CD14-positive monocyte (primary cell): ENCODE data around the gene SHROOM2. TPM values are rescaled to one million over a fixed set of nuclear protein-coding genes. Genes with fewer than 3 reads are reported as not detected.

ENCODE experiments used
- DNase-seq, 3 donors: peaks; one replicate each; pipeline ENCODE4 v3.0.0-alpha.2; 2011 to 2022
- H2AFZ ChIP-seq: 2 replicates; pipeline ENCODE4 v1.6.0; 2012; ENCODE audit warnings: mild to moderate bottlenecking, low read depth, low read length, inconsistent platforms; ENCODE audit not compliant: insufficient read depth, poor library complexity, severe bottlenecking
- H3K27ac ChIP-seq, 2 donors: 1 replicate in 1 of 2; 2 replicates in 1 of 2; pipeline ENCODE4 v1.5.1; 2012 to 2013; ENCODE audit warnings: low read length in 2 of 2, control low read depth in 1 of 2, inconsistent platforms in 1 of 2, low read depth in 1 of 2, mild to moderate bottlenecking in 1 of 2
- H3K27me3 ChIP-seq, 2 donors: one replicate each; pipeline versions ENCODE4 v1.6.0 to v1.6.1; 2011 to 2013; ENCODE audit warnings: low read length in 2 of 2; ENCODE audit not compliant: control insufficient read depth in 2 of 2, insufficient read depth in 2 of 2
- H3K36me3 ChIP-seq, 2 donors: replicated peaks in 1 of 2; 1 replicate in 1 of 2; 2 replicates in 1 of 2; pipeline versions ENCODE4 v1.5.1 to v1.6.1; 2012 to 2013; ENCODE audit warnings: low read length in 2 of 2, control low read depth in 1 of 2, inconsistent platforms in 1 of 2, mild to moderate bottlenecking in 1 of 2; ENCODE audit not compliant: insufficient read depth in 2 of 2, control insufficient read depth in 1 of 2
- H3K4me1 ChIP-seq, 2 donors: 1 replicate in 1 of 2; 2 replicates in 1 of 2; pipeline versions ENCODE4 v1.5.1 to v1.6.1; 2012 to 2013; ENCODE audit warnings: low read length in 2 of 2, control low read depth in 1 of 2, inconsistent platforms in 1 of 2, mild to moderate bottlenecking in 1 of 2, moderate library complexity in 1 of 2; ENCODE audit not compliant: insufficient read depth in 2 of 2, control insufficient read depth in 1 of 2
- H3K4me2 ChIP-seq: replicated peaks from 2 replicates; pipeline ENCODE3; 2012; ENCODE audit warnings: low read length, moderate library complexity, mild to moderate bottlenecking; ENCODE audit not compliant: poor library complexity, severe bottlenecking; ENCODE audit errors: extremely low read depth
- H3K4me3 ChIP-seq, 3 experiments: fragments of 200-600 bp in 1 of 3; sonication (generic) in 1 of 3; replicated peaks in 1 of 3; 1 replicate in 2 of 3; 2 replicates in 1 of 3; pipeline ENCODE4 v1.5.1; 2011 to 2013; ENCODE audit warnings: low read length in 3 of 3, mild to moderate bottlenecking in 3 of 3, control low read depth in 2 of 3, low read depth in 2 of 3, inconsistent platforms in 1 of 3, moderate library complexity in 1 of 3
- H3K79me2 ChIP-seq: 2 replicates; pipeline ENCODE4 v1.6.0; 2012; ENCODE audit warnings: mild to moderate bottlenecking, control low read depth, inconsistent platforms, low read length, moderate library complexity; ENCODE audit not compliant: insufficient read depth
- H3K9ac ChIP-seq: 2 replicates; pipeline ENCODE4 v1.6.0; 2017; ENCODE audit warnings: low read length, mild to moderate bottlenecking; ENCODE audit not compliant: insufficient read depth, poor library complexity, severe bottlenecking
- H3K9me3 ChIP-seq, 2 donors: replicated peaks in 1 of 2; 1 replicate in 1 of 2; 2 replicates in 1 of 2; pipeline versions ENCODE4 v1.5.1 to v1.6.1; 2012 to 2013; ENCODE audit warnings: low read length in 2 of 2, control low read depth in 1 of 2; ENCODE audit not compliant: control insufficient read depth in 1 of 2, insufficient read depth in 1 of 2
- H4K20me1 ChIP-seq: 2 replicates; pipeline ENCODE4 v1.6.0; 2012; ENCODE audit warnings: mild to moderate bottlenecking, low read length, control low read depth, moderate library complexity; ENCODE audit not compliant: insufficient read depth
- H3K27ac Mint-ChIP-seq, 7 donors: one replicate each; pipeline ENCODE4 v1.8.0; 2020; ENCODE audit warnings: mild to moderate bottlenecking in 7 of 7, mixed read lengths in 7 of 7, moderate library complexity in 6 of 7, inconsistent platforms in 2 of 7
- H3K27me3 Mint-ChIP-seq, 3 donors: one replicate each; pipeline ENCODE4 v1.8.0; 2021 to 2022; ENCODE audit warnings: low read depth in 3 of 3, mild to moderate bottlenecking in 3 of 3, mixed read lengths in 3 of 3, moderate library complexity in 3 of 3, inconsistent platforms in 1 of 3
- H3K36me3 Mint-ChIP-seq, 2 donors: one replicate each; pipeline ENCODE4 v1.8.0; 2020; ENCODE audit warnings: mixed read lengths in 2 of 2, inconsistent platforms in 1 of 2, mild to moderate bottlenecking in 1 of 2
- H3K4me1 Mint-ChIP-seq: one replicate; pipeline ENCODE4 v1.8.0; 2020; ENCODE audit warnings: mild to moderate bottlenecking, mixed read lengths
- H3K4me3 Mint-ChIP-seq, 2 donors: one replicate each; pipeline ENCODE4 v1.8.0; 2020; ENCODE audit warnings: mild to moderate bottlenecking in 2 of 2, mixed read lengths in 2 of 2, moderate library complexity in 1 of 2
- H3K9me3 Mint-ChIP-seq, 7 donors: one replicate each; pipeline ENCODE4 v1.8.0; 2020 to 2022; ENCODE audit warnings: mixed read lengths in 7 of 7, mild to moderate bottlenecking in 6 of 7, moderate library complexity in 6 of 7, inconsistent platforms in 2 of 7
- WGBS: methylation state at CpG from one replicate; pipeline ENCODE4 v1.1.5; 2013; ENCODE audit warnings: missing lambda C conversion rate; ENCODE audit not compliant: insufficient coverage; 5-methylcytosine and 5-hydroxymethylcytosine counted together
- intact Hi-C, 2 donors: fragments of 100-400 bp; cut with micrococcal nuclease; formaldehyde crosslinking; loops; one replicate each; pipeline versions ENCODE4 v1.15.0 to v1.15.1; 2023
- polyA plus RNA-seq, 3 donors: library from polyadenylated mRNA; depleted of rRNA in 1 of 3; unstranded in 2 of 3; stranded (reverse) in 1 of 3; fragments of 300-500 nt in 2 of 3; fragments of >200 nt in 1 of 3; fragmentation: Illumina TruSeq in 2 of 3; gene quantifications; 1 replicate in 2 of 3; 2 replicates in 1 of 3; pipeline ENCODE4 v1.2.3, GENCODE V29; 2012 to 2021
- TF ChIP-seq, protein P1 (sequence below): fragments of 200-600 bp; IDR thresholded peaks from one replicate; pipeline ENCODE4 v1.8.0; 2022; ENCODE audit warnings: antibody characterized with exemption, mild to moderate bottlenecking

Gene SHROOM2
- polyA plus RNA-seq, 3 donors, result not detected

DNA sequence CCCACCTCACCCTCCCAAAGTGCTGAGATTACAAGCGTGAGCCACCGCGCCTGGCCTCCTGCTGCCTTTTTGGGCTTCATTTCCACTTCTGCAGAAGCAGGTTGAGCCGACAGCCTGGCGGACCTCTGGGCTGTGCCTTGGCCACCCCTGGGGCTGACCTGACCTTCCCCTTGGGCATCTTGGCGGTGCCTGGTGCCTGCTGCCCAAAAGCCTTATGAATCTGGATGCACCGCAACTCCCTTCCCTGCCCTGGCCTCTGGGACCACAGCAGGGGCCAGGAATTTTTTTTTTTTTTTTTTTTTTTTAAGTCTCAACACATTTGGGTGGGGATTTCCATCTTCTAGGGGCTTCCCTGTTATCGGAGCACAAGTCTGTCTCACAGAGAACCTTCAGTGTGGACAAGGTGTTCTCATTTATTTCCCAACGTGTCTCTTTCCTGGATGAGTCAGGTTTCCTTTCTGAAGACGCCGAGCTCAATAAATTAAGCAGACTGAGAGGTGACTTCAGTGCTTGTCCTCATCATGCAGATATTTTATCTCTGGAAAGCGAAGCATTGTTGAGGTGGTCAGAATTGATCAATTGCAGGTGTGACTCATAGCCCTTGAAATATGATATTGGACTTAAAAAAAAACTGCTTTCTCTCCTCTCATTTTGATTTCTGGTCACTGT, 79.7 kb downstream of the SHROOM2 start:
- Histone ChIP-seq H3K9me3 (no peaks in the 10 kb centered on the region), H3K79me2 (no peaks in the 10 kb centered on the region), H3K4me1 (no peaks in the 10 kb centered on the region), H3K36me3 (no peaks in the 10 kb centered on the region), H3K4me2 (no peak overlapping the region), H2AFZ (no peak overlapping the region), H3K4me3 (no peak overlapping the region), H4K20me1 (no peaks in the 10 kb centered on the region), H3K27me3 (peaks cover 4 to 7% of the 10 kb centered on the region in 2 donors), H3K9ac (no peak overlapping the region), H3K27ac (no peak overlapping the region)
- H3K4me3 Mint-ChIP-seq, result no peak overlapping the region
- peaks cover 13 to 33% (median 26%) of the 10 kb centered on the region in 3 donors for H3K27me3 Mint-ChIP-seq
- DNase-seq, result peak in 1 of 3 donors; percentile 29
- no peaks in the 10 kb centered on the region for H3K36me3 Mint-ChIP-seq
- H3K4me1 Mint-ChIP-seq, result peaks cover 9% of the 10 kb centered on the region
- H3K9me3 Mint-ChIP-seq, result peaks cover 0 to 2% (median 0%) of the 10 kb centered on the region in 7 donors
- intact Hi-C loops, result no loop called here
- no peak overlapping the region for H3K27ac Mint-ChIP-seq
- WGBS, result 87% methylated on average over 4 of the region's 12 CpGs
- TF ChIP-seq, protein P1, sequence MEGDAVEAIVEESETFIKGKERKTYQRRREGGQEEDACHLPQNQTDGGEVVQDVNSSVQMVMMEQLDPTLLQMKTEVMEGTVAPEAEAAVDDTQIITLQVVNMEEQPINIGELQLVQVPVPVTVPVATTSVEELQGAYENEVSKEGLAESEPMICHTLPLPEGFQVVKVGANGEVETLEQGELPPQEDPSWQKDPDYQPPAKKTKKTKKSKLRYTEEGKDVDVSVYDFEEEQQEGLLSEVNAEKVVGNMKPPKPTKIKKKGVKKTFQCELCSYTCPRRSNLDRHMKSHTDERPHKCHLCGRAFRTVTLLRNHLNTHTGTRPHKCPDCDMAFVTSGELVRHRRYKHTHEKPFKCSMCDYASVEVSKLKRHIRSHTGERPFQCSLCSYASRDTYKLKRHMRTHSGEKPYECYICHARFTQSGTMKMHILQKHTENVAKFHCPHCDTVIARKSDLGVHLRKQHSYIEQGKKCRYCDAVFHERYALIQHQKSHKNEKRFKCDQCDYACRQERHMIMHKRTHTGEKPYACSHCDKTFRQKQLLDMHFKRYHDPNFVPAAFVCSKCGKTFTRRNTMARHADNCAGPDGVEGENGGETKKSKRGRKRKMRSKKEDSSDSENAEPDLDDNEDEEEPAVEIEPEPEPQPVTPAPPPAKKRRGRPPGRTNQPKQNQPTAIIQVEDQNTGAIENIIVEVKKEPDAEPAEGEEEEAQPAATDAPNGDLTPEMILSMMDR, result no peak

- TF ChIP-seq, protein P1, result no peak
- Histone ChIP-seq H3K9me3 (no peaks in the 10 kb centered on the region), H3K27me3 (peaks cover 4 to 7% of the 10 kb centered on the region in 2 donors), H4K20me1 (no peaks in the 10 kb centered on the region), H3K4me1 (no peaks in the 10 kb centered on the region), H3K4me2 (no peak overlapping the region), H3K79me2 (no peaks in the 10 kb centered on the region), H2AFZ (no peak overlapping the region), H3K36me3 (no peaks in the 10 kb centered on the region), H3K4me3 (no peak overlapping the region), H3K9ac (no peak overlapping the region), H3K27ac (no peak overlapping the region)
- WGBS, result 51% methylated on average over 9 of the region's 13 CpGs
- Mint-ChIP-seq H3K9me3 (peaks cover 0 to 2% (median 0%) of the 10 kb centered on the region in 7 donors), H3K27me3 (peaks cover 13 to 33% (median 30%) of the 10 kb centered on the region in 3 donors), H3K27ac (peak overlapping the region in 1 of 7 donors; percentile 25), H3K36me3 (no peaks in the 10 kb centered on the region), H3K4me3 (peak overlapping the region in 1 of 2 donors; percentile 48), H3K4me1 (peaks cover 9% of the 10 kb centered on the region)
- no peak for DNase-seq
- intact Hi-C loops, result no loop called here
Measured at GRCh38 chrX:9866633-9867032, 80.4 kb downstream of the SHROOM2 start.
